ELF-1 (cell line): ENCODE data around the gene C2CD3.
"Not testable (repeated sequence)": the region's sequence is repeated elsewhere in the genome, so short reads cannot be mapped to it uniquely, and the experiment has no call there.

Experiments used
- DNase-seq: peaks from one replicate; pipeline ENCODE4 v3.0.0-alpha.2; 2016; ENCODE audit warnings: low read depth, low spot score

C2CD3 gene

GRCh38 chr11:74120260-74121035, 50.4 kb downstream of the C2CD3 start:
- not testable (repeated sequence) for DNase-seq

DNA sequence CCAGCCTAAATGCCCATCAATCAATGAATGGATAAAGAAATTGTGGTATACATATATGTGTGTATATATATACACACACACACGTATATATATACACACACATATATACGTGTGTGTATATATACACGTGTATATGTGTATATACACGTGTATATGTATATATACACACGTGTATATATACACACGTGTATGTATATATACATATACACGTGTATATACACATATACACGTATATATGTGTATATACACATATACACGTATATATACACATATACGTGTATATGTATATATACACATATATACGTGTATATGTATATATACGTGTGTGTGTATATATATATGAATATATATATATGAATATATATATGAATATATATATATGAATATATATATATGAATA, 54.1 kb downstream of the C2CD3 start:
- DNase-seq, result no peak

GRCh38 chr11:74112877-74113276, 57.9 kb downstream of the C2CD3 start:
- no peak for DNase-seq

DNA sequence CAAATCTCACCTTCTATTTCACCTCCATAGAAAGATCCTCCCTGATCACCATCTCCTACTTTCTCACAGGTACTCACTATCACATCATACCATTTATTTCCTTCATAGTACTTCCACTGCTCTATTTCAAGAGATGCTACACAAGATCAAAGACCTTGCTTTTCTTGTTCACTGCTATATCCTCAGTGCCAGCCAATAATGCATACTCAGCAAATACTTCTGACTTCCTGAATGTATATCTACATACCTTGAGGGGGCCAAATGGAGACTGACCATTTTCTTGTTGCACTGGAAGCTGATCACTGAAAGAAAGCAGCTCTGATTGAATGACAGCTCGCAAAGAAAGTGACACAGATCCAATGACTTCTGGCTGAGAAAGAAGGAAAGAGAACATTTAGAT, 64.7 kb downstream of the C2CD3 start:
- DNase-seq, result no peak

- no peak for DNase-seq
Observed at GRCh38 chr11:74102321-74102720, 68.5 kb downstream of the C2CD3 start.

DNA sequence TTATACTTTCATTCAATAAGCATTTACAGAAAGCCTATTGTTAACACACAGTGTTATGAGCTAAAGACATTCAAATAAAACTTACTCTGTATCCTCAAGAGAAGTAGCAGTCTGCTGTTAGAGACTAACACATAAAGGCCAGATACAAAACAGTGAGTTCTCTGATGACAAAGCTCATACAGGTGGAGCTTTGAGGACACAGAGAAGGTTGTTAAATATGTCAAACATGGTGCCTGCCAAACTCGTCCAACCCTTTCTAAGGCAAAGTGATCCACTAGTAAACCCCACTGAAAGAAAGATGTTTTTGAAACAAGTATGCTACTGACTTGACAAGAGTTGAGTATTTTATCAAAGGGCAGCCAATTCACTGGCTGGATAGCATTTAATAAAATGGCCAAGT, 70.1 kb downstream of the C2CD3 start:
- no peak for DNase-seq

DNA sequence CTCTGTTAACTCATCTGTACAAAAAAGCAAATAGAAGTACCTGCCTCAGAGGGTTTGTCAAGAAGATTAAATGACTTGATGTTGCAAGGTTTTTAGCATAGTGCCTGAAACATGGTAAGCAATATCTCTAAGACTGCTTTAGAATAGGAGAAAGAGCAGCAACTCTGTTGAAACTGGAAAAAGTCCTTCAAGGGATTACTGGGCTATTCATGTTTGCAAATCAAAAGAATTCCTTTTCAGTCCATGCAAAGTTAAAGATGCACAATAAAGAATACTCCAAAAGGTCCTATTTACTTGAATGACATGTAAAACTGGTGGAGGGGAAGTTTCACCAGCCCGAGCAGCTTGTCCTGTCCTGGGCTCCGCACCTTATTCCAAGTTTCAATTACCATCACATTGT, 70.6 kb downstream of the C2CD3 start:
- no peak for DNase-seq

- no peak for DNase-seq
Observed at GRCh38 chr11:74097686-74098237, 73.0 kb downstream of the C2CD3 start.

- DNase-seq, result no peak
Observed at GRCh38 chr11:74094393-74094792, 76.4 kb downstream of the C2CD3 start.

DNA sequence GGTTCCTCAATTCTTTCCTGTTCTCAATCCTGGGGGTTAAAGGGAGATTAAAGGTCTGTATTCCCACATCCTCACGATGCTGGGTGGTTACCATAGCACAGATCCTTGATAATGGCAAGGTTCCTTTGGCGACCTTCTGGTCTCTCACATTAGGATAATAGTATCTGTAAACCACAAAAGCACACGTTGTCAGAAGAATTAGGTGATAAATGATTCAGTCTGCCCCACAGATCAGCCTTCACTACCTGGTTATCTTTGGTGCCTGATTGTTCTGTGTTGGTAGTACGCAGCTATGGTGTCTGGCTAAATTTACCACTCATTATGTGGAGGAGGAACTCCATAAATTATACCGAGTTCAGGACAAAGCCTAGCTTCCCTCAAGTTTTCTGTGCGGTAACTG, 78.4 kb downstream of the C2CD3 start:
- DNase-seq, result no peak

- no peak for DNase-seq
Observed at GRCh38 chr11:74091549-74091948, 79.3 kb downstream of the C2CD3 start.

- peak; percentile 8 for DNase-seq
Observed at GRCh38 chr11:74090701-74091100, 80.1 kb downstream of the C2CD3 start.

DNA sequence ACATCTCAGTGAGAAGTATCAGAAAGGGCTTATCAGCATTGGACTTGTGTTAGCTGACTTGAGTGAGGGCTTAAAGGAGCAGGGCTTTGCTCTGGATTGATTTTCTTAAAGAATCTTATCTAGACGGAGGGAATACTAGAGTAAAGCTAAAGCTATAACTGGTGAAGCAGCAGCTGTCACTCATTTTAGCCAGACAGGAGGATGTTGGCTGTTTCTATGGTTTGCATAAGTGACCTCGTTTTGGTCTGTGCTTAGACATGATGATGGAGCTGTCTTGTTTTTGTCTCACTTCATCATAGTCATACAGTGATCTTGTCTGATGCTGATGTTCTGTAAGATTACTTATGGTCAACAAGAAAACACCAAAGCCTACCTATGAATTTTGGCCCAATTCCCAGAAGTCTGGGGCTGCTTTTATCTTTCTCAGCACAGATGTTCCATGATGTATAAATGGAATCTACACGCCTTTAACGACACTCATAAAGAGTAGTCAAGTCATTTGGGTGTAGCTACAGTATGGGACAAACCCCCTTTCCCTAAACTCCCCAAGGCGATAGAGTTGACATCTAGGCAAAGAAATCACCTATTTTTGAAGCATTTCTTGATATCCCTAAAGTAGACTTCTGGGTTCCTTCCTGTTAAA, 84.4 kb downstream of the C2CD3 start:
- DNase-seq, result no peak

DNA sequence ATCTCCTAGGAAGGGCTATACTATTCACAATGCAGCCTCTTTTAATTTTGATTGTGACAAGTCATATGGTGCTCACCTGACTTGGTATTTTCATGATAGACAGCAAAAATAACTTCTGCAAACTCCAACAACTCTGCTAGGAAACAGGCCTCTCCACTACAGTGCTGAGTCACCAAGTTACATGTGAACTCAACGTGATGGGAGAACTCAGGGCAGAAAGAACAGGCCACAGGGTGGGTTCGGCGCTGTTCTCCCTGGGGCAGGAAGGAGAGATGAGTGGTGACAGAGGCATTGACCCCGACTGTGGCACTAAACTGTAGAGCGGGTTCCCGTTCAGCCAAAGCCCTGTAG, 85.3 kb downstream of the C2CD3 start:
- DNase-seq, result no peak

DNA sequence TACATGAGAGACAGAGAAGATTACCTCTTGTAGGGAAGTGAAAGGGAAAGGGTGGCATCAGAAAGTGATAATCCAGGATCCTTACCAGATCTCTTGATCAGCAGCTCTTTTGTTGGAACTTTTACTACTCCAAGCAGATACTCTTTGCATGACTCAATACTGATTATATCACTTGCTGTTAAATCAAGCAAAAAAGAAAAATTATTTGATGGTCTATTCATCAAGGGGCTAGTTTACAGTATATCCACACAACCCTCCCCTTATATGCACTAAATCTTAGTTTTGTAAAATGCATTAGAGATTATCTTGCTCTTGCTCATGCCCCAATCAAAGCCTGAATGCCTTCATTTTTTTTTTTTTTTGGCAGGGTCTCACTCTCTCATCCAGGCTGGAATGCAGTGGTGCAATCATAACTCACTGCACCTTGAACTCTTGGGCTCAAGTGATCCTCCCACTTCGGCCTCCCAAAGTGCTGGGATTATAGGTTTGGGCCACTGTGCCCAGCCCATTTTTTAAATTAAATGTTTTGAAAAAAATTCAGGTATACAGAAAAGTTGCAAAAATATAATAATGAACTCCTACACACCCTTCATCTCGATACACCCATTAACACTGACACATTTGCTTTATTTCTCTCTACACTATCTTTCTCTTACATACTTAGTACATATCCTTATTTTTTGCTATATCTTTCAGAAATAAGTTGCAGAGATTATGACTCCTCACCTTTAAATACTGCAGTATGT, 85.8 kb downstream of the C2CD3 start:
- no peak for DNase-seq

DNA sequence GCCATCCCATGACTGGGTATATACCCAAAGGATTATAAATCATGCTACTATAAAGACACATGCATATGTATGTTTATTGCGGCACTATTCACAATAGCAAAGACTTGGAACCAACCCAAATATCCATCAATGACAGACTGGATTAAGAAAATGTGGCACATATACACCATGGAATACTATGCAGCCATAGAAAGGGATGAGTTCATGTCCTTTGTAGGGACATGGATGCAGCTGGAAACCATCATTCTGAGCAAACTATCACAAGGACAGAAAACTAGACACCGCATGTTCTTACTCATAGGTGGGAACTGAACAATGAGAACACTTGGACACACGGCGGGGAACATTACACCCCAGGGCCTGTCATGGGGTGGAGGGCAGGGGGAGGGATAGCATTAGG, 86.9 kb downstream of the C2CD3 start:
- DNase-seq, result not testable (repeated sequence)

- no peak for DNase-seq
Observed at GRCh38 chr11:74081428-74081827, 89.4 kb downstream of the C2CD3 start.

GRCh38 chr11:74077193-74077592, 93.6 kb downstream of the C2CD3 start:
- no peak for DNase-seq

GRCh38 chr11:74072721-74073120, 98.1 kb downstream of the C2CD3 start:
- no peak for DNase-seq

- no peak for DNase-seq
Observed at GRCh38 chr11:74072286-74072685, 98.5 kb downstream of the C2CD3 start.

DNA sequence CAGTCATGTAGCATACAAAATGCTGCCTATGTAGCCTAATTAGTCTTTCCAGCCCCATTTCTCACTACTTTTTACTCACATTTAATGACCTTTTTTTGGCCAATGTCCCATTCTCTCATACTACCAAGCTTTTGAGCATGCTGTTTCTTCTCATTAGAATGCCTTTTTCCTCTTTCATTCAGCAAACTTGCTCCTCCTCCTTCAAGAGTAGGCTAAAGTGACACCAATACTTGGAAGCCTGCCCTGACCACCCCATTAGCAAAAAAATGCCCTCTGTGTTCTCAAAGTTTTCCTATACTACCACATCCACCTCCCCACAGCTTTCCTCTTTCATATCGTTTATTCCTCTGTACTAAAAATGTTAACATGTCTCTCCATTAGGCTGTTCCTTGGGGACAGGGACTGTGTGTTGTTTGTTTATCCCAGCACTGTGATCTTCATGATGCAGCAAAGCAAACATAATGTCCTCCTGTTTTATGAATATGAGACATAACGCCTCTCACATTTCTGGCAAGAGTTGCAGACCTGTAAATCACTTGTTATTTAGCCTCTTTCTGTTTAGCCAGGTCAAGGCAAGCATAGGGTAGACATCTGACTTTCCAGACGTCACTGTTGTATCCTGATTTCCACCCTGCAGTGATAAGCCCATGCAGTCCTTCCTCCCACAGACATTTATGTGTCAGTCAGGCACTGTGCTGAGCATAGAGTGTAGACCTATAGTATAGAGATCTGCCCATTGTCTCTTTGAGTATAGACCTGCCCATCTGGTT, 99.9 kb downstream of the C2CD3 start:
- no peak for DNase-seq
